Neural crest cell (in vitro differentiated cells): ENCODE results near the gene SCFD1. TPM values are rescaled to one million over a fixed set of nuclear protein-coding genes. Genes with fewer than 3 reads are reported as not detected.

Source experiments
- DNase-seq: peaks from one replicate; pipeline ENCODE4 v3.0.0; 2021; ENCODE audit warnings: low read depth, mixed read lengths, low spot score
- H3K27ac Mint-ChIP-seq: one replicate; pipeline ENCODE4 v1.8.0; 2021; ENCODE audit warnings: mild to moderate bottlenecking, mixed read lengths; ENCODE audit not compliant: unreplicated experiment
- H3K27me3 Mint-ChIP-seq: 2 replicates; pipeline ENCODE4 v1.8.0; 2021; ENCODE audit warnings: low read depth, mild to moderate bottlenecking, mixed read lengths
- H3K36me3 Mint-ChIP-seq: 2 replicates; pipeline ENCODE4 v1.8.0; 2021; ENCODE audit warnings: low read depth, mild to moderate bottlenecking, mixed read lengths
- H3K4me1 Mint-ChIP-seq: 2 replicates; pipeline ENCODE4 v1.8.0; 2021; ENCODE audit warnings: mixed read lengths
- H3K4me3 Mint-ChIP-seq: one replicate; pipeline ENCODE4 v1.8.0; 2021; ENCODE audit warnings: mild to moderate bottlenecking, mixed read lengths
- H3K9me3 Mint-ChIP-seq: 2 replicates; pipeline ENCODE4 v1.8.0; 2021; ENCODE audit warnings: mixed read lengths
- total RNA-seq: library from RNA; stranded (reverse); gene quantifications from 2 replicates; pipeline ENCODE4 v1.2.1, GENCODE V29; 2021
- TF ChIP-seq, protein P1 (sequence below): fragments of 200-600 bp; sonication (generic); conservative IDR thresholded peaks from 2 replicates; pipeline ENCODE4 v1.5.0; 2021; ENCODE audit warnings: antibody characterized with exemption, mild to moderate bottlenecking

Gene SCFD1
- total RNA-seq, 1 donor from 2014 or later = 63.4 TPM

DNA sequence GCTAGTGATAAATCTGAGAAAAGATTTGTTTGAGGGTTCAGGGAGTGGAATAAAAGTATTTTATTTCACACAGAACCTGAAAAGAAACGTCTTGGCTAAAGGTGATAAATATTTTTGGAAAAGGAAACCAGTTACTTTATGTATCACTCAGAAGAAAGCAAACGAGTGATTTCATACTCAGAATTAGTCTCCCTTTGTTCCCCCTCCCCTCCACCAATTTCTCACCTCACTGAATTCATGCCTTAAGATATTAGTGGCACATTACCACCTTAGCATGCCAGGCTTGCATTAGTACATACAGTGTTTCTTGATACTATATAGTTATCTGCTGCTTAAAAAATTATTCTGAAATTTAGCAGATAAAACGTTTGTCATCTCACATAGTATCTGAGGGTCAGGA, 35.0 kb upstream of the SCFD1 start:
- TF ChIP-seq, protein P1, sequence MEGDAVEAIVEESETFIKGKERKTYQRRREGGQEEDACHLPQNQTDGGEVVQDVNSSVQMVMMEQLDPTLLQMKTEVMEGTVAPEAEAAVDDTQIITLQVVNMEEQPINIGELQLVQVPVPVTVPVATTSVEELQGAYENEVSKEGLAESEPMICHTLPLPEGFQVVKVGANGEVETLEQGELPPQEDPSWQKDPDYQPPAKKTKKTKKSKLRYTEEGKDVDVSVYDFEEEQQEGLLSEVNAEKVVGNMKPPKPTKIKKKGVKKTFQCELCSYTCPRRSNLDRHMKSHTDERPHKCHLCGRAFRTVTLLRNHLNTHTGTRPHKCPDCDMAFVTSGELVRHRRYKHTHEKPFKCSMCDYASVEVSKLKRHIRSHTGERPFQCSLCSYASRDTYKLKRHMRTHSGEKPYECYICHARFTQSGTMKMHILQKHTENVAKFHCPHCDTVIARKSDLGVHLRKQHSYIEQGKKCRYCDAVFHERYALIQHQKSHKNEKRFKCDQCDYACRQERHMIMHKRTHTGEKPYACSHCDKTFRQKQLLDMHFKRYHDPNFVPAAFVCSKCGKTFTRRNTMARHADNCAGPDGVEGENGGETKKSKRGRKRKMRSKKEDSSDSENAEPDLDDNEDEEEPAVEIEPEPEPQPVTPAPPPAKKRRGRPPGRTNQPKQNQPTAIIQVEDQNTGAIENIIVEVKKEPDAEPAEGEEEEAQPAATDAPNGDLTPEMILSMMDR = no peak
- Mint-ChIP-seq H3K9me3 (peaks cover 14% of the 10 kb centered on the region), H3K4me1 (no peaks in the 10 kb centered on the region), H3K4me3 (no peak overlapping the region), H3K27ac (no peak overlapping the region), H3K27me3 (no peaks in the 10 kb centered on the region), H3K36me3 (peaks cover 56% of the 10 kb centered on the region)
- no peak for DNase-seq

DNA sequence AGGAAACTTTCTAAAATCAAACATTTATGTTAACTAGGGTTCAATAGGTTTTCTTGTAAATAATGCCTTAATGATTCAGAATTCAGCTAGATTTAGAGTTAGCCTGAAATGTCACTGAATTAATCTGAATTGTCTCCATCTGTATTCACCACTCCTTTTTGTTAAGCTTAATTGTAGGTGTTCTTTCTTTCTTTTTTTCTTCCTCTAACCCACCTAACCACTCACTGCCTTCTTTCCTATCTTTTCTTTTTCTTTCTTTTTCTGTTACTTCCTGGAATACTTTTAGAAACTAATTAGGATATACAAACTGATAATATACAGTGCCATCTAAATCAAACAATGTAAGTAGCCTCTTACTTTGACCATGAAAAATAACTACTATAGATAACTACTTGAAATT, 33.2 kb upstream of the SCFD1 start:
- Mint-ChIP-seq H3K9me3 (peaks cover 8% of the 10 kb centered on the region), H3K27me3 (no peaks in the 10 kb centered on the region), H3K36me3 (peaks cover 42% of the 10 kb centered on the region), H3K4me1 (no peaks in the 10 kb centered on the region), H3K27ac (peak overlapping the region; percentile 17), H3K4me3 (no peak overlapping the region)
- TF ChIP-seq, protein P1 = no peak
- no peak for DNase-seq

DNA sequence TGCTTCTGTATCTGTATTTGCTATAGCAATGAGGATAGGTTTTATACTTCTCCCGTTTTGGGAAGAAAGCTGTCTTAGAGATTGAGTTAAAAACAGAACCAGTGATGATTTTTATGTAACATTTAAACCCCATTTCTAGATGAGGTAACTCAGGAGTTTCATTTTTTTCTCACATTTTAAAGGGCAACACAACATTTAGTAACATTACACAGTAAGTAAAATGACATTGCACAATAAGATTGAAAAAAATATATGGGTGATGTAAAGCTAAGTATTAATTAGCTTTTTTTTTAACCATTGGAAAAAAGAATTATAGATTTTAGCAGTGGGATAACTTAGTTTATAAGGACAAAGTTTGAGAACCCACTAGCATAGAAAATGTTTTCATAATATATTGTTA, 25.2 kb upstream of the SCFD1 start:
- TF ChIP-seq, protein P1 = no peak
- Mint-ChIP-seq H3K36me3 (peaks cover 12% of the 10 kb centered on the region), H3K27me3 (no peaks in the 10 kb centered on the region), H3K4me3 (no peak overlapping the region), H3K4me1 (peaks cover 9% of the 10 kb centered on the region), H3K27ac (no peak overlapping the region), H3K9me3 (no peaks in the 10 kb centered on the region)
- DNase-seq = no peak

DNA sequence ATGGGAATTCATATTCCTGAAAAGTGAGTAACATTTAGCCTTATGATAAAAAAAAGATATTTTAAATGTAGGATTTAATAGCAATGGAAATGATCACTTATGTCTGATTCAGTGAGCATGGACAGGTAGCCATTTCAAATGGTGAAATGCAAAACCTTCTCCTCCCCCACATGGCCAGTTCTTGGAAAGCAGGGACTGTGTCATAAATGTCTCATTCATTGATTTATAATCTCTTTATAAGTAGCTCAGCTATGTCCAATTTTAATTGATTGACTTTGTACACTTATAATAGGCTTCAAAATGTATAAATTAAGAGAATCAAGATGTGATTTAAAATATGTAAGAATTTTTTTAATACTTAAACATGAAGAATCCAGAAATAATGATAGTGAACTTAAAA, 24.6 kb upstream of the SCFD1 start:
- DNase-seq = no peak
- Mint-ChIP-seq H3K9me3 (no peaks in the 10 kb centered on the region), H3K27me3 (no peaks in the 10 kb centered on the region), H3K4me3 (no peak overlapping the region), H3K27ac (no peak overlapping the region), H3K36me3 (peaks cover 12% of the 10 kb centered on the region), H3K4me1 (peaks cover 9% of the 10 kb centered on the region)
- TF ChIP-seq, protein P1 = no peak

DNA sequence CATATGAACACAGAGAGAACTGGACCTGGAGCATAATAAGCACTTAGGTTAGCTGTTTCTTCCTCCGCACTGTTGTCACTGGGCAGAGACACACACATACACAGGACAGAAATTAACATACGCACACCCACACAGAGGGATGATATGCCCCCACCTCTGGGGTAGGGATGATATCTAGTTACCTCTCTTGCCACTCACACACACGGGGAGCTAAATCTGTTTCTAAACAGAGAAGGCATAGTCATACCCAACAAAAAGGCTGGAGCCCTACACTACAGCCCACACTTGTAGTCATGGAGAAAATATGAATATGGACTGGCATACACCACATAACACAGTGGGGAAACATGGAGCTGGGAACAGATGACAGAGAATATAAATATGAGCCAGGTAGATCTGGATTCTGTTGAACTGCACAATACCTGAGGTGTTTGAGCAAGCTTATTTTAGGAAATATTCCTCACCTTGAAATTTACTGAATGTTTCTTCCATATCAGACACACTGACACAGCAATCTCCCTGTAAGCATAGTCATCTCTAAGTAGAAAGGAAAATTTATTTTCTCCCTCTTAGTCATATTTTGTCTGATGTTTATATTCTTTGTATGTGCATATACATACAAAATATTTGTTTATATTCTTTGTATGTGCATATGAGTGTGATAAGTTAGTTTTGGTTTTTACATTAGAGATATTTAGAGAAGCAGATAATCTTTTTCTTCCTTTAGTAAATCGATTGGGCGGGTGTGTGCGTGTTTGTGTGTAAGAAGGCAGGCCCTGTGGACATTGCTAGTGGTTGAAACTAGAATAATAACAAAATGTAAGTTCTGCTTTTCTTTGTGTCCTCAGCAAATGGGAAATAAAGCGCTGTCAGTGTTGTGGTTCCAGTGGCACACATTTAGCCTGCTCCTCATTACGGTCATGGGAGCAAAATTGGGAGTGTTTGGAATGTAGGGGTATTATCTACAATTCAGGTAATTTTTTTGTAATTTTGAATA, 20.9 kb upstream of the SCFD1 start:
- Mint-ChIP-seq H3K27ac (peak overlapping the region; percentile 57), H3K4me1 (peaks cover 9% of the 10 kb centered on the region), H3K4me3 (no peak overlapping the region), H3K9me3 (no peaks in the 10 kb centered on the region), H3K27me3 (no peaks in the 10 kb centered on the region), H3K36me3 (peaks cover 14% of the 10 kb centered on the region)
- DNase-seq = no peak
- TF ChIP-seq, protein P1 = no peak
